CD4-positive, CD25-positive, alpha-beta regulatory T cell (primary cell): ENCODE measurements around the gene RNF150. TPM values are rescaled to one million over a fixed set of nuclear protein-coding genes. Genes with fewer than 3 reads are reported as not detected.
"Not testable (repeated sequence)": the region's sequence is repeated elsewhere in the genome, so short reads cannot be mapped to it uniquely, and the experiment has no call there.

Experiments used
- ATAC-seq, 2 donors: fragments of 150-1000 bp; cut with Tn5 transposase; one replicate each; pipeline ENCODE4 v1.10.0; 2021; ENCODE audit warnings: low read depth in 2 of 2, moderate number of reproducible peaks in 2 of 2, moderate library complexity in 1 of 2
- DNase-seq, 3 donors: peaks; one replicate each; pipeline versions ENCODE4 v3.0.0 to v3.0.0-alpha.2; 2012 to 2022; ENCODE audit warnings: mixed read lengths in 1 of 3
- H3K27ac ChIP-seq: one replicate; pipeline ENCODE4 v1.7.0; 2013; ENCODE audit warnings: mild to moderate bottlenecking, low read length; ENCODE audit not compliant: insufficient read depth, poor library complexity, severe bottlenecking
- H3K27me3 ChIP-seq: one replicate; pipeline ENCODE4 v1.7.0; 2013; ENCODE audit warnings: low read length; ENCODE audit not compliant: control insufficient read depth, insufficient read depth
- H3K36me3 ChIP-seq: one replicate; pipeline ENCODE4 v1.7.0; 2013; ENCODE audit warnings: mild to moderate bottlenecking, low read length, moderate library complexity; ENCODE audit not compliant: control insufficient read depth, insufficient read depth
- H3K4me1 ChIP-seq: 2 replicates; pipeline ENCODE4 v1.7.0; 2013; ENCODE audit warnings: mild to moderate bottlenecking, low read length; ENCODE audit not compliant: insufficient read depth, control insufficient read depth, poor library complexity, severe bottlenecking
- H3K4me3 ChIP-seq: one replicate; pipeline ENCODE4 v1.7.0; 2013; ENCODE audit warnings: low read depth, mild to moderate bottlenecking, low read length, moderate library complexity
- H3K9me3 ChIP-seq, 2 experiments: 1 replicate in 1 of 2; 2 replicates in 1 of 2; pipeline ENCODE4 v1.7.0; 2013; ENCODE audit warnings: low read length in 2 of 2, mild to moderate bottlenecking in 1 of 2, moderate library complexity in 1 of 2; ENCODE audit not compliant: control insufficient read depth in 2 of 2
- H3K27ac Mint-ChIP-seq, 3 donors: one replicate each; pipeline ENCODE4 v1.8.0; 2020 to 2022; ENCODE audit warnings: mild to moderate bottlenecking in 3 of 3, mixed read lengths in 3 of 3, moderate library complexity in 2 of 3
- H3K27me3 Mint-ChIP-seq: one replicate; pipeline ENCODE4 v1.8.0; 2022; ENCODE audit warnings: mild to moderate bottlenecking, mixed read lengths
- H3K36me3 Mint-ChIP-seq: one replicate; pipeline ENCODE4 v1.8.0; 2020; ENCODE audit warnings: mixed read lengths
- H3K4me1 Mint-ChIP-seq, 4 donors: one replicate each; pipeline ENCODE4 v1.8.0; 2020 to 2022; ENCODE audit warnings: mixed read lengths in 4 of 4, mild to moderate bottlenecking in 1 of 4
- H3K4me3 Mint-ChIP-seq, 4 donors: one replicate each; pipeline ENCODE4 v1.8.0; 2020 to 2022; ENCODE audit warnings: mild to moderate bottlenecking in 4 of 4, mixed read lengths in 4 of 4, moderate library complexity in 3 of 4
- H3K9me3 Mint-ChIP-seq, 7 donors: one replicate each; pipeline ENCODE4 v1.8.0; 2020 to 2022; ENCODE audit warnings: mixed read lengths in 7 of 7, mild to moderate bottlenecking in 3 of 7, moderate library complexity in 2 of 7
- polyA plus RNA-seq, 4 donors: library from polyadenylated mRNA; unstranded; fragments of 300-500 nt; fragmentation: Illumina TruSeq; gene quantifications; one replicate each; pipeline ENCODE4 v1.2.3, GENCODE V29; 2021
- total RNA-seq: library from RNA; stranded (reverse); gene quantifications from one replicate; pipeline ENCODE4 v1.2.3, GENCODE V29; 2022

Gene RNF150
- total and polyA plus RNA-seq, 5 donors from 2014 or later = 0.07 TPM; not detected in 4

DNA sequence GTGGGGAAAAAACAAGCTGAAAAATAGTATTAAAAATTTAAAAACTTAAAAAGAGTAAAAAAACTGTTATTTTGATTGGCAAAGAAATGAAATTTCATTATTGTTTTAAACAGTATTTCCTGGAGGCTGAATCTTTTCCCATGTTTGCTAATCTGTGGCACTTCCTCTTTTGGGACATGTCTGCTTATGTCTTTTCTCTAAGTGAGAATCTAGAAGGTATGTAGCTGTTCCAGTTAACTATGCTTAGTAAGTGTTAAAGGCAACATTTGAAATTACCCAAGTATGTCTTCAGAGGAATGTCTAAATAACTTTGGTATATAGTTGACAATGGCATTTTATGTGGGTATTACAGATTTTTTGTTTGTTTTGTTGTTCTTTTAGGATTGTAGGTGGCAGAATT lies 295.5 kb downstream of the RNF150 start:
- Mint-ChIP-seq H3K9me3 (peaks cover 0 to 1% (median 0%) of the 10 kb centered on the region in 7 donors), H3K4me1 (no peaks in the 10 kb centered on the region), H3K36me3 (no peaks in the 10 kb centered on the region), H3K27me3 (peaks cover 11% of the 10 kb centered on the region), H3K27ac (no peak overlapping the region), H3K4me3 (no peak overlapping the region)
- Histone ChIP-seq H3K36me3 (no peaks in the 10 kb centered on the region), H3K27ac (no peak overlapping the region), H3K4me1 (no peaks in the 10 kb centered on the region), H3K4me3 (no peak overlapping the region), H3K27me3 (no peaks in the 10 kb centered on the region), H3K9me3 (no peaks in the 10 kb centered on the region)
- DNase-seq (no peak), ATAC-seq (no peak)

DNA sequence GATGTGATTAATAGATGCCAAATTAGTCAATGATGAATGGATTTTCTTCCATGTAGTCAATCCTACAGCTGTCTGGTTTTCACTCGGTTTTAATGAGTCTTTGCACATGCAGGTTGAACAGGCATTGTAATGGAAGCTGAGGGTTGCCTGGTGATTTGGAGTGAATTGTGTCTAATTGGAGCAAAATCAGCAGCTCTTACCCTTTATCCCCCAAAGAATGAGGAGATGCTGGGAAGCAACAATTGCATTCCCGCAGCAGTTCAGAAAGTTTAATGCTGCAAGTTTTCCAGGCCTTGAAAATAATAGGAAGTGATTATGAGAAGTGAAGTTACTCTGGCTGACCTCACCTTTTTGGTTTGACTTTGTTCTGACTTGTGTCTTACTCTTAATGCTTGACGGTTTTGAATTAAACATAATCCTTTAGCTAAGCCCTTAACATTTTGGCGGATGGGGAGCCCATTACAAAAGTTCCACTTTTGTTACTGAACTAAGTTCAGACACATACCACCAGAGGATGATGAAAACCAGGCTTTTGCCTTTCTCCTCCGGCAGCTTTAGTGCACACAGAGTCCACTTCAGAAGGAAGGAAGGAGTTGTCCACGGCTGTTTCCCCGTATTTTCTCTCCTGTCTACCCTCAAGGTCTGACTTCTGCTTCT lies 298.3 kb downstream of the RNF150 start:
- Histone ChIP-seq H3K4me3 (no peak overlapping the region), H3K27me3 (no peaks in the 10 kb centered on the region), H3K36me3 (no peaks in the 10 kb centered on the region), H3K9me3 (no peaks in the 10 kb centered on the region), H3K4me1 (no peaks in the 10 kb centered on the region), H3K27ac (no peak overlapping the region)
- ATAC-seq = no peak
- Mint-ChIP-seq H3K36me3 (no peaks in the 10 kb centered on the region), H3K27ac (no peak overlapping the region), H3K4me3 (no peak overlapping the region), H3K4me1 (no peaks in the 10 kb centered on the region), H3K27me3 (no peaks in the 10 kb centered on the region), H3K9me3 (peaks cover 0 to 2% (median 0%) of the 10 kb centered on the region in 7 donors)
- DNase-seq = no peak

DNA sequence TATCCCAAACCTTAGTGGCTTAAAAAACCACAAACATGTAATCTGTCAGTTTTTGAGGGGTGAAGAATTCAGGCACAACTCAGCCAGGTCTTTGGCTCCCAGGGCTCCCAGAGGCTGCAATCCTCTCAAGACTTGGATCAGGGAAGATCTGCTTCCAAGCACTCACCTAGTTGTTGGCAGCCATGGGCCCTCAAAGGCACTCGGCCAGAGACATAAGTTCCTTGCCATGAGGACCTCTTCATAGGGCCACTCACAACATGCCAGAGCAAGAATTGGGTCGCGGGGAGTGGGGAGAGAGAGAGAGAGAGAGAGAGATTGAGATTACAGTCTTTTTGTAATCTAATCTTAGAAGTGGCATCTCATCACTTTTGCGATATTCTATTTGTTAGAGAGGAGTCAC lies 300.0 kb downstream of the RNF150 start:
- no peak for DNase-seq
- no peaks in the 10 kb centered on the region for H3K36me3 Mint-ChIP-seq
- Histone ChIP-seq H3K4me3 (no peak overlapping the region), H3K36me3 (no peaks in the 10 kb centered on the region), H3K27me3 (no peaks in the 10 kb centered on the region), H3K4me1 (no peaks in the 10 kb centered on the region), H3K27ac (no peak overlapping the region), H3K9me3 (no peaks in the 10 kb centered on the region)
- no peaks in the 10 kb centered on the region for H3K4me1 Mint-ChIP-seq
- no peak for ATAC-seq
- H3K27ac Mint-ChIP-seq = no peak overlapping the region
- H3K27me3 Mint-ChIP-seq = no peaks in the 10 kb centered on the region
- no peak overlapping the region for H3K4me3 Mint-ChIP-seq
- H3K9me3 Mint-ChIP-seq = peaks cover 0 to 4% (median 2%) of the 10 kb centered on the region in 7 donors

GRCh38 chr4:140829825-140830224 lies 303.4 kb downstream of the RNF150 start:
- Histone ChIP-seq H3K27ac (no peak overlapping the region), H3K4me1 (no peaks in the 10 kb centered on the region), H3K27me3 (no peaks in the 10 kb centered on the region), H3K9me3 (no peaks in the 10 kb centered on the region), H3K4me3 (no peak overlapping the region), H3K36me3 (no peaks in the 10 kb centered on the region)
- Mint-ChIP-seq H3K36me3 (no peaks in the 10 kb centered on the region), H3K9me3 (peaks cover 0 to 4% (median 2%) of the 10 kb centered on the region in 7 donors), H3K4me1 (peaks cover 0 to 3% (median 0%) of the 10 kb centered on the region in 4 donors), H3K27me3 (no peaks in the 10 kb centered on the region), H3K4me3 (no peak overlapping the region), H3K27ac (no peak overlapping the region)
- no peak for DNase-seq
- ATAC-seq = no peak

DNA sequence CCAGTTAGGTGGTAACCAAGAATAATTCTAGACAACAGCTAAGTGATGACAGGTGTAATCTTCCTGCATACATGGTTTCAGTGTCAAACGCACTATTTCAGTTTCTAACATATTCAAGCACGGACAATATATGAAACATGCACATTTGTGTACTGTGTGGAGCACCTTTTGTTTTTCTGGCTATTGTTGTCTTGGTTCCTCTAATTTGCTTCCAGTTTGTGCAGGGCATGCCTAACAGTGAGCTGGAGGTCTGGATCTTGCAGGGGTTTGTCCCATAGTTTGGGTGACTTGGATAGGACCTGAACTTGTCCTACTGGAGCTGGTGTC lies 306.6 kb downstream of the RNF150 start:
- Histone ChIP-seq H3K27ac (no peak overlapping the region), H3K4me1 (no peaks in the 10 kb centered on the region), H3K27me3 (no peaks in the 10 kb centered on the region), H3K36me3 (no peaks in the 10 kb centered on the region), H3K9me3 (no peaks in the 10 kb centered on the region), H3K4me3 (no peak overlapping the region)
- Mint-ChIP-seq H3K36me3 (no peaks in the 10 kb centered on the region), H3K4me3 (no peak overlapping the region), H3K27ac (no peak overlapping the region), H3K9me3 (peaks cover 0 to 7% (median 2%) of the 10 kb centered on the region in 7 donors), H3K4me1 (peaks cover 0 to 3% (median 0%) of the 10 kb centered on the region in 4 donors), H3K27me3 (no peaks in the 10 kb centered on the region)
- no peak for DNase-seq
- no peak for ATAC-seq

DNA sequence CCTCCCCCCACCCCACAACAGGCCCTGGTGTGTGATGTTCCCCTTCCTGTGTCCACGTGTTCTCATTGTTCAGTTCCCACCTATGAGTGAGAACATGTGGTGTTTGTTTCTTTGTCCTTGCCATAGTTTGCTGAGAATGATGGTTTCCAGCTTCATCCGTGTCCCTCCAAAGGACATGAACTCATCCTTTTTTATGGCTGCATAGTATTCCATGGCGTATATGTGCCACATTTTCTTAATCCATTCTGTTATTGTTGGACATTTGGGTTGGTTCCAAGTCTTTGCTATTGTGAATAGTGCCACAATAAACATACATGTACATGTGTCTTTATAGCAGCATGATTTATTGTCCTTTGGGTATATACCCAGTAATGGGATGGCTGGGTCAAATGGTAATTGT lies 312.7 kb downstream of the RNF150 start:
- not testable (repeated sequence) for H3K4me1 Mint-ChIP-seq, H3K27ac ChIP-seq, H3K4me3 ChIP-seq, DNase-seq, H3K27me3 Mint-ChIP-seq, H3K27ac Mint-ChIP-seq, H3K27me3 ChIP-seq, H3K36me3 Mint-ChIP-seq, H3K36me3 ChIP-seq, H3K9me3 Mint-ChIP-seq, H3K4me3 Mint-ChIP-seq, H3K4me1 ChIP-seq, H3K9me3 ChIP-seq, ATAC-seq

DNA sequence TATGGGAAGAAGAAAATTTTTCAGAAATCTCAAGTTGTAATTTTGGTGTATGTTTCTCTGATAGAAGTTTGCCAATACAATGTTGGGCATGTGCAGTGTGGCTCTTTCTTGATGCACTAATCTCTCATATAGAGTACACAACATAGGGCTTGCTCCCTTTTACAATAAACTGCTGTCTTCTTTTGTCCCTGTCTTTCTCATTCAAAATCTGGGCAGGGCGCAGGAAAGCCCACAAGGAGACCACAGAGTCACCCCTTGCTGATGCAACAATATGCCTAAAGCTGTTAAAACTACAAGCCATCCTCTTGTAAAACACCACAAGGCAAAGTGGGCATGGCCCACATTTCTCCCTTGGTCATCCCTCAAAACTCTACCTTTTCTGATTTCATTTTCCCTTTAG lies 313.7 kb downstream of the RNF150 start:
- no peaks in the 10 kb centered on the region for H3K4me1 Mint-ChIP-seq
- no peaks in the 10 kb centered on the region for H3K27me3 Mint-ChIP-seq
- no peak for ATAC-seq
- H3K4me3 ChIP-seq = no peak overlapping the region
- no peak overlapping the region for H3K27ac ChIP-seq
- no peaks in the 10 kb centered on the region for H3K27me3 ChIP-seq
- no peaks in the 10 kb centered on the region for H3K36me3 Mint-ChIP-seq
- H3K9me3 Mint-ChIP-seq = peaks cover 0 to 5% (median 0%) of the 10 kb centered on the region in 7 donors
- no peaks in the 10 kb centered on the region for H3K9me3 ChIP-seq
- no peaks in the 10 kb centered on the region for H3K4me1 ChIP-seq
- DNase-seq = no peak
- no peak overlapping the region for H3K27ac Mint-ChIP-seq
- no peaks in the 10 kb centered on the region for H3K36me3 ChIP-seq
- H3K4me3 Mint-ChIP-seq = no peak overlapping the region

DNA sequence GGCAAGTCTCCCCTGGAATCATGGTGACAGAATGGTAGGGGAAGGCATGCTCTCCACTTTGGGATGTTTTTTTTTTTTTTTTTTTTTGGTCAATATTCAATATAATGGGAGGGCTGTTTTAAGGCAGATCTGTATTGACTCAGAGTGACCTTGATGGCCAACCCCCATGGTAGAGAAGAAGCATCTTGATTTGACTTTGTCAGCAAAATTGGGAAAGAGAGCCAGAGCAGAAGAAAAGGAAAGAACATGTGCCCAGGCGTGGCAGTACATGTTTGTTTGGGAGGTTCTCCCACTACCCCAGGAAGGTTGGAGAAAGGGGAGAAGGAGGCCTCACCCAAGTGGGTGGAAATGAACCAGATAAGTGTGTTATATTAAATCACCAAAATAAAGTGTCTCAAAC lies 314.8 kb downstream of the RNF150 start:
- Histone ChIP-seq H3K4me3 (no peak overlapping the region), H3K27ac (no peak overlapping the region), H3K4me1 (no peaks in the 10 kb centered on the region), H3K9me3 (no peaks in the 10 kb centered on the region), H3K27me3 (no peaks in the 10 kb centered on the region), H3K36me3 (no peaks in the 10 kb centered on the region)
- peaks cover 0 to 5% (median 0%) of the 10 kb centered on the region in 7 donors for H3K9me3 Mint-ChIP-seq
- H3K27me3 Mint-ChIP-seq = no peaks in the 10 kb centered on the region
- no peaks in the 10 kb centered on the region for H3K36me3 Mint-ChIP-seq
- H3K27ac Mint-ChIP-seq = no peak overlapping the region
- ATAC-seq = no peak
- H3K4me1 Mint-ChIP-seq = no peaks in the 10 kb centered on the region
- no peak for DNase-seq
- no peak overlapping the region for H3K4me3 Mint-ChIP-seq
